ENCODE results near the gene CEND1.

Gene CEND1

GRCh38 chr11:833114-833791 lies 43.4 kb upstream of the CEND1 start:
- H3K4me1 ChIP-seq (ENCODE audit: control insufficient read depth in 2 of 2, insufficient read depth in 2 of 2, low read length in 2 of 2), result peaks cover 58 to 72% of the 10 kb centered on the region in 2 donors
- peaks cover 17 to 18% of the 10 kb centered on the region in 2 donors for H3K36me3 ChIP-seq (ENCODE audit: control insufficient read depth in 2 of 2, insufficient read depth in 2 of 2, low read length in 2 of 2)
- peak overlapping the region; percentile 88 to 92 for H3K9ac ChIP-seq (ENCODE audit: low read depth in 1 of 2, low read length in 2 of 2)
- H3K27me3 ChIP-seq (ENCODE audit: control insufficient read depth in 2 of 2, insufficient read depth in 2 of 2, low read length in 2 of 2), result no peaks in the 10 kb centered on the region
- peak overlapping the region; percentile 78 to 83 for H3K4me3 ChIP-seq (ENCODE audit: low read length in 2 of 2)
- no peaks in the 10 kb centered on the region for H3K9me3 ChIP-seq (ENCODE audit: control insufficient read depth in 2 of 2, low read length in 2 of 2)
- peak overlapping the region; percentile 93 to 95 for H3K27ac ChIP-seq (ENCODE audit: low read depth in 2 of 2, low read length in 2 of 2)

- Histone ChIP-seq H3K4me1 (ENCODE audit: control insufficient read depth in 2 of 2, insufficient read depth in 2 of 2, low read length in 2 of 2) (peaks cover 64 to 73% of the 10 kb centered on the region in 2 donors), H3K4me3 (ENCODE audit: low read length in 2 of 2) (peak within 1 kb of the TSS; percentile 78 to 83), H3K9ac (ENCODE audit: low read depth in 1 of 2, low read length in 2 of 2) (peak within 1 kb of the TSS; percentile 88 to 92), H3K36me3 (ENCODE audit: control insufficient read depth in 2 of 2, insufficient read depth in 2 of 2, low read length in 2 of 2) (peaks cover 12 to 16% of the 10 kb centered on the region in 2 donors), H3K27ac (ENCODE audit: low read depth in 2 of 2, low read length in 2 of 2) (peak within 1 kb of the TSS; percentile 93 to 95), H3K27me3 (ENCODE audit: control insufficient read depth in 2 of 2, insufficient read depth in 2 of 2, low read length in 2 of 2) (no peaks in the 10 kb centered on the region), H3K9me3 (ENCODE audit: control insufficient read depth in 2 of 2, low read length in 2 of 2) (no peaks in the 10 kb centered on the region)
Observed at GRCh38 chr11:832529-833113, 42.7 kb upstream of the CEND1 start, which contains the start of gene CD151. Gene CD151 (plus strand): TSS chr11:832952. CDS start chr11:836070, 3,118 bp downstream.

- Histone ChIP-seq H3K9ac (ENCODE audit: low read depth in 1 of 2, low read length in 2 of 2) (peak overlapping the region; percentile 70 to 82), H3K36me3 (ENCODE audit: control insufficient read depth in 2 of 2, insufficient read depth in 2 of 2, low read length in 2 of 2) (peaks cover 6 to 10% of the 10 kb centered on the region in 2 donors), H3K4me1 (ENCODE audit: control insufficient read depth in 2 of 2, insufficient read depth in 2 of 2, low read length in 2 of 2) (peaks cover 67 to 71% of the 10 kb centered on the region in 2 donors), H3K4me3 (ENCODE audit: low read length in 2 of 2) (peak overlapping the region; percentile 52 to 65), H3K27ac (ENCODE audit: low read depth in 2 of 2, low read length in 2 of 2) (peak overlapping the region; percentile 64 to 93), H3K9me3 (ENCODE audit: control insufficient read depth in 2 of 2, low read length in 2 of 2) (no peaks in the 10 kb centered on the region), H3K27me3 (ENCODE audit: control insufficient read depth in 2 of 2, insufficient read depth in 2 of 2, low read length in 2 of 2) (no peaks in the 10 kb centered on the region)
Observed at GRCh38 chr11:831961-832528, 42.2 kb upstream of the CEND1 start.

GRCh38 chr11:831118-831864 lies 41.4 kb upstream of the CEND1 start:
- Histone ChIP-seq H3K27ac (ENCODE audit: low read depth in 2 of 2, low read length in 2 of 2) (no peak overlapping the region), H3K4me1 (ENCODE audit: control insufficient read depth in 2 of 2, insufficient read depth in 2 of 2, low read length in 2 of 2) (peaks cover 67 to 72% of the 10 kb centered on the region in 2 donors), H3K4me3 (ENCODE audit: low read length in 2 of 2) (no peak overlapping the region), H3K36me3 (ENCODE audit: control insufficient read depth in 2 of 2, insufficient read depth in 2 of 2, low read length in 2 of 2) (peaks cover 2 to 3% of the 10 kb centered on the region in 2 donors), H3K9me3 (ENCODE audit: control insufficient read depth in 2 of 2, low read length in 2 of 2) (no peaks in the 10 kb centered on the region), H3K9ac (ENCODE audit: low read depth in 1 of 2, low read length in 2 of 2) (no peak overlapping the region), H3K27me3 (ENCODE audit: control insufficient read depth in 2 of 2, insufficient read depth in 2 of 2, low read length in 2 of 2) (no peaks in the 10 kb centered on the region)

GRCh38 chr11:830295-831117 lies 40.6 kb upstream of the CEND1 start:
- Histone ChIP-seq H3K9me3 (ENCODE audit: control insufficient read depth in 2 of 2, low read length in 2 of 2) (no peaks in the 10 kb centered on the region), H3K9ac (ENCODE audit: low read depth in 1 of 2, low read length in 2 of 2) (peak overlapping the region in 1 of 2 donors; percentile 29), H3K27me3 (ENCODE audit: control insufficient read depth in 2 of 2, insufficient read depth in 2 of 2, low read length in 2 of 2) (no peaks in the 10 kb centered on the region), H3K27ac (ENCODE audit: low read depth in 2 of 2, low read length in 2 of 2) (no peak overlapping the region), H3K36me3 (ENCODE audit: control insufficient read depth in 2 of 2, insufficient read depth in 2 of 2, low read length in 2 of 2) (no peaks in the 10 kb centered on the region), H3K4me1 (ENCODE audit: control insufficient read depth in 2 of 2, insufficient read depth in 2 of 2, low read length in 2 of 2) (peaks cover 67 to 79% of the 10 kb centered on the region in 2 donors), H3K4me3 (ENCODE audit: low read length in 2 of 2) (peak overlapping the region; percentile 41 to 65)

- H3K27ac ChIP-seq (ENCODE audit: low read depth in 2 of 2, low read length in 2 of 2), result peak overlapping the region in 1 of 2 donors; percentile 91
- H3K9ac ChIP-seq (ENCODE audit: low read depth in 1 of 2, low read length in 2 of 2), result no peak overlapping the region
- H3K36me3 ChIP-seq (ENCODE audit: control insufficient read depth in 2 of 2, insufficient read depth in 2 of 2, low read length in 2 of 2), result peaks cover 0 to 3% of the 10 kb centered on the region in 2 donors
- peaks cover 67 to 81% of the 10 kb centered on the region in 2 donors for H3K4me1 ChIP-seq (ENCODE audit: control insufficient read depth in 2 of 2, insufficient read depth in 2 of 2, low read length in 2 of 2)
- H3K27me3 ChIP-seq (ENCODE audit: control insufficient read depth in 2 of 2, insufficient read depth in 2 of 2, low read length in 2 of 2), result no peaks in the 10 kb centered on the region
- H3K9me3 ChIP-seq (ENCODE audit: control insufficient read depth in 2 of 2, low read length in 2 of 2), result no peaks in the 10 kb centered on the region
- H3K4me3 ChIP-seq (ENCODE audit: low read length in 2 of 2), result peak overlapping the region; percentile 41 to 65
Observed at GRCh38 chr11:829847-830294, 40.0 kb upstream of the CEND1 start.

- H3K4me3 ChIP-seq (ENCODE audit: low read length in 2 of 2), result peak overlapping the region; percentile 41 to 65
- H3K27ac ChIP-seq (ENCODE audit: low read depth in 2 of 2, low read length in 2 of 2), result peak overlapping the region; percentile 89 to 91
- H3K36me3 ChIP-seq (ENCODE audit: control insufficient read depth in 2 of 2, insufficient read depth in 2 of 2, low read length in 2 of 2), result peaks cover 0 to 4% of the 10 kb centered on the region in 2 donors
- H3K27me3 ChIP-seq (ENCODE audit: control insufficient read depth in 2 of 2, insufficient read depth in 2 of 2, low read length in 2 of 2), result no peaks in the 10 kb centered on the region
- peaks cover 62 to 81% of the 10 kb centered on the region in 2 donors for H3K4me1 ChIP-seq (ENCODE audit: control insufficient read depth in 2 of 2, insufficient read depth in 2 of 2, low read length in 2 of 2)
- no peaks in the 10 kb centered on the region for H3K9me3 ChIP-seq (ENCODE audit: control insufficient read depth in 2 of 2, low read length in 2 of 2)
- H3K9ac ChIP-seq (ENCODE audit: low read depth in 1 of 2, low read length in 2 of 2), result peak overlapping the region in 1 of 2 donors; percentile 93
Observed at GRCh38 chr11:829176-829846, 39.4 kb upstream of the CEND1 start.

- Histone ChIP-seq H3K4me1 (ENCODE audit: control insufficient read depth in 2 of 2, insufficient read depth in 2 of 2, low read length in 2 of 2) (peaks cover 56 to 78% of the 10 kb centered on the region in 2 donors), H3K4me3 (ENCODE audit: low read length in 2 of 2) (peak overlapping the region; percentile 41 to 65), H3K36me3 (ENCODE audit: control insufficient read depth in 2 of 2, insufficient read depth in 2 of 2, low read length in 2 of 2) (peaks cover 4 to 8% of the 10 kb centered on the region in 2 donors), H3K9ac (ENCODE audit: low read depth in 1 of 2, low read length in 2 of 2) (peak overlapping the region in 1 of 2 donors; percentile 93), H3K27ac (ENCODE audit: low read depth in 2 of 2, low read length in 2 of 2) (peak overlapping the region; percentile 89 to 91), H3K27me3 (ENCODE audit: control insufficient read depth in 2 of 2, insufficient read depth in 2 of 2, low read length in 2 of 2) (no peaks in the 10 kb centered on the region), H3K9me3 (ENCODE audit: control insufficient read depth in 2 of 2, low read length in 2 of 2) (no peaks in the 10 kb centered on the region)
Observed at GRCh38 chr11:828506-829175, 38.8 kb upstream of the CEND1 start.

Measured in mucosa of rectum (tissue), 2 donors.